Measurements from ENCODE around the gene MYRFL. TPM values are rescaled to one million over a fixed set of nuclear protein-coding genes. Genes with fewer than 3 reads are reported as not detected.

MYRFL gene
- total RNA-seq, 1 donor from 2014 or later, result not detected

DNA sequence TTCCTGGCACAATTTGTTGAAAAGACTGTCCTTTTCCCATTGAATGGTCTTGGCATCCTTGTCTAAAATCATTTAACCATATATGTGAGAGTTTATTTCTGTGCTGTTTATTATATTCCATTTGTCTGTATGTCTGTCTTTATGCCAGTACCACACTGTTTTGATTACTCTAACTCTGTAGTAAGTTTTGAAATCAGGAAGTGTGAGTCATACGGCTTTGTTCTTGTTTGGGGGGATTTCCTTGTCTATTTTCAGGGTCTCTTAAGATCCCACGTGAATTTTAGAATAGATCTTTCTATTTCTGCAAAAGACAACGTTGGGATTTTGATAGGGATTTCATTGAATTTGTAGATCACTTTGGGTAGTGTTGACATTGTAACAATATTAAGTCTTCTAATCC, 88.5 kb downstream of the MYRFL start:
- no peak overlapping the region for H3K4me3 ChIP-seq
- no peaks in the 10 kb centered on the region for H3K4me1 ChIP-seq
- H3K27ac ChIP-seq, result no peak overlapping the region
- H3K36me3 ChIP-seq, result no peaks in the 10 kb centered on the region
- TF ChIP-seq, protein P1, sequence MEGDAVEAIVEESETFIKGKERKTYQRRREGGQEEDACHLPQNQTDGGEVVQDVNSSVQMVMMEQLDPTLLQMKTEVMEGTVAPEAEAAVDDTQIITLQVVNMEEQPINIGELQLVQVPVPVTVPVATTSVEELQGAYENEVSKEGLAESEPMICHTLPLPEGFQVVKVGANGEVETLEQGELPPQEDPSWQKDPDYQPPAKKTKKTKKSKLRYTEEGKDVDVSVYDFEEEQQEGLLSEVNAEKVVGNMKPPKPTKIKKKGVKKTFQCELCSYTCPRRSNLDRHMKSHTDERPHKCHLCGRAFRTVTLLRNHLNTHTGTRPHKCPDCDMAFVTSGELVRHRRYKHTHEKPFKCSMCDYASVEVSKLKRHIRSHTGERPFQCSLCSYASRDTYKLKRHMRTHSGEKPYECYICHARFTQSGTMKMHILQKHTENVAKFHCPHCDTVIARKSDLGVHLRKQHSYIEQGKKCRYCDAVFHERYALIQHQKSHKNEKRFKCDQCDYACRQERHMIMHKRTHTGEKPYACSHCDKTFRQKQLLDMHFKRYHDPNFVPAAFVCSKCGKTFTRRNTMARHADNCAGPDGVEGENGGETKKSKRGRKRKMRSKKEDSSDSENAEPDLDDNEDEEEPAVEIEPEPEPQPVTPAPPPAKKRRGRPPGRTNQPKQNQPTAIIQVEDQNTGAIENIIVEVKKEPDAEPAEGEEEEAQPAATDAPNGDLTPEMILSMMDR (IDR thresholded peaks at IDR 0.05), result no peak
- intact Hi-C loops (cut with DNase I), result no loop called here
- no peaks in the 10 kb centered on the region for H3K9me3 ChIP-seq
- H3K27me3 ChIP-seq (ENCODE audit: low read depth), result no peaks in the 10 kb centered on the region
- no peak for DNase-seq
- ATAC-seq, result no peak

DNA sequence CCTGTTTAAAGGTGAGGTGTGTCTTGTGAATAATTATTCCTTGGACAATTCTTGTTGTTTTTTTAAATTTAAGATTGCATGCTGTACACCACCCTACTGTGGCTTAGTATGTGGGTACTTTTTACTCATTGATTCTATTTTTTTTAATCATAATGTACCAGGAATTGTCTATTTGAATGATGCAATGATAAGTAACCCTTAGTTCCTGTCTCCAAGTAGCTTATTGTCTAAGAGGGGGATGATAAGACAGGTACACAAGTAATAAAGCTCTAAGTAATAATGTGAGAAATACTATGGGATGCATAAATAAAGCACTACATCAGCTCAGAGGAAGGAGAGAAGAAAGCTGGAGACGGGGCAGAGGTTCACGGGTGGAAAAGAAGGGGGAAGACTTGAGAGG, 90.9 kb downstream of the MYRFL start:
- TF ChIP-seq, protein P1 (IDR thresholded peaks at IDR 0.05), result no peak
- Histone ChIP-seq H3K4me3 (no peak overlapping the region), H3K9me3 (no peaks in the 10 kb centered on the region), H3K36me3 (no peaks in the 10 kb centered on the region), H3K4me1 (no peaks in the 10 kb centered on the region), H3K27ac (no peak overlapping the region), H3K27me3 (ENCODE audit: low read depth) (no peaks in the 10 kb centered on the region)
- ATAC-seq, result no peak
- intact Hi-C loops (cut with DNase I), result no loop called here
- DNase-seq, result no peak

DNA sequence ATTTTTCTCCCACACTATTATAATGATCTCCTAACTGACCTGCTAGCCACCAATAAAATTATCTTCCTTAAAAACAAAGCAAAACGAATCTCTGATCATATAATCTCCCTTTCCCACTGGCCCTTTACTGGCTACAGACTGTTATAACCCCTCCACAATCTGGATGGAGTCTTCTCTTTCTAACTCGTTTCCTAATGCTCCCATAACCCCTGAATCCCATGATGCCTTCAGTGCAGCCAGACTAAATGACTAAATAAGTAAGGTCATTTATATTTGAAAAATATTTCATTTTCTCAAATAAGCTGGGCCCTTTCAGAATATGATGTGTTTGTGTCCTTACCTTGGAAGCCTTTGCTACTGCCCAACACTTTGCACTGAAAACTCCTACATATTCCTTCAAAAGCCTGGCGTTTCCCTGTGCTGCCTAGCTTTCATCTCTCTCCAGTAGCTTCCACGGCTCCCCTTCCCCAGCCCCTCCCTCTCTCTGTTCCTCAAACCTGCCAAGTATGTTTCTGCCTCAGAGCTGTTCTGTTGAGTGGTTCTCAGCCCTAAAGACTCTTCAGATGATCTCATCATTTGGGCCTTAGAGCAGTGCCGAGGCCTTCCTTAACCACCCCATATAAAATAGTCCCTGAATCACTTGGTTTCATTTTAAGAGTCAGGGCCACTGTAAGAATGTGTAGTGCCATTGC, 91.7 kb downstream of the MYRFL start:
- peak; percentile 88 to 89 for ATAC-seq
- H3K9me3 ChIP-seq, result no peaks in the 10 kb centered on the region
- no peak overlapping the region for H3K27ac ChIP-seq
- intact Hi-C loops (cut with DNase I), result no loop called here
- no peaks in the 10 kb centered on the region for H3K4me1 ChIP-seq
- H3K36me3 ChIP-seq, result no peaks in the 10 kb centered on the region
- H3K4me3 ChIP-seq, result no peak overlapping the region
- TF ChIP-seq, protein P1 (IDR thresholded peaks at IDR 0.05), result no peak
- DNase-seq, result no peak
- no peaks in the 10 kb centered on the region for H3K27me3 ChIP-seq (ENCODE audit: low read depth)

DNA sequence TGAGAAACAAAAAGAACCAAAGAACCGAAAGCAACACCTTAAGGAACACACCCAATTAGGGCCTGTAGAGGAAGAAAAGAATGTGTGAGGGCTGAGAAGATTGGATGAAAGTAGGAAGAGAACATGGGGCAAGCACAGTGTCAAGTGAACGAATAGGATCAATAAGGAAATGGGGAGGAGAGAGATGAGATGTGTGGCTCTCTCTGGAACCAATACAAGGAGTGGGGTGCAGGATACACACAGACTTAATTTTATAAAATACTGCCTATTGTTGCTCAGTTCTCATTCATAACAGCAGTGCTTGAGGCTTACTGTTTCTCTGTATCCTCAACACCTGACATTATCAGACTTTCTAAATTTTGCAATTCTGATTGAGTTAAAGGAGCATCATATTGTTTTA, 93.3 kb downstream of the MYRFL start:
- ATAC-seq, result no peak
- Histone ChIP-seq H3K4me1 (no peaks in the 10 kb centered on the region), H3K9me3 (no peaks in the 10 kb centered on the region), H3K27ac (no peak overlapping the region), H3K27me3 (ENCODE audit: low read depth) (no peaks in the 10 kb centered on the region), H3K4me3 (no peak overlapping the region), H3K36me3 (no peaks in the 10 kb centered on the region)
- DNase-seq, result no peak
- intact Hi-C loops (cut with DNase I), result no loop called here
- TF ChIP-seq, protein P1 (IDR thresholded peaks at IDR 0.05), result no peak

DNA sequence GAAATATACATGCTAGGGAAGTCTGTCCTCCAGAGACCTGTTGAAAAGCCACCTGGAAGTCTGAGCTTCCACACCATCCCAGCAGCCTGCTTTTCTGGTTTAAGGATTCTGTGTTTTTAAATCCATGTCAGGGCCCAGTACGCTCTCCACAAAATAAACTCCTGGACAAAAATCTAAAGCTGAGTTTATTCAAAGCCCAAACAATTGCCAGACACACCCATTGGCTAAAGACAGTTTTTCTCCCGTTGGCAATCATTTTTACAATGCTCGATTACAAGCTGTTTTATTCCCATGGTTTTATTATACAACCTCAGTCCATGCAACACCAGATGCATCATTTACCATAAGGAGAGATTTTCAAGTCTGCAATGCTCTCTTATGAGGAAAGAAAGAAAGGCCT, 94.5 kb downstream of the MYRFL start:
- ATAC-seq (no peak), DNase-seq (no peak)
- Histone ChIP-seq H3K4me3 (no peak overlapping the region), H3K36me3 (no peaks in the 10 kb centered on the region), H3K27ac (no peak overlapping the region), H3K4me1 (no peaks in the 10 kb centered on the region), H3K9me3 (no peaks in the 10 kb centered on the region), H3K27me3 (ENCODE audit: low read depth) (no peaks in the 10 kb centered on the region)
- TF ChIP-seq, protein P1 (IDR thresholded peaks at IDR 0.05), result no peak
- intact Hi-C loops (cut with DNase I), result no loop called here

Measured in lower lobe of right lung (tissue), 2 donors.